8988T (cell line): ENCODE measurements around the gene SOAT2.
"Not testable (repeated sequence)": the region's sequence is repeated elsewhere in the genome, so short reads cannot be mapped to it uniquely, and the experiment has no call there.

ENCODE experiments used
- DNase-seq: peaks from one replicate; pipeline ENCODE4 v3.0.0; 2011

SOAT2 gene

DNA sequence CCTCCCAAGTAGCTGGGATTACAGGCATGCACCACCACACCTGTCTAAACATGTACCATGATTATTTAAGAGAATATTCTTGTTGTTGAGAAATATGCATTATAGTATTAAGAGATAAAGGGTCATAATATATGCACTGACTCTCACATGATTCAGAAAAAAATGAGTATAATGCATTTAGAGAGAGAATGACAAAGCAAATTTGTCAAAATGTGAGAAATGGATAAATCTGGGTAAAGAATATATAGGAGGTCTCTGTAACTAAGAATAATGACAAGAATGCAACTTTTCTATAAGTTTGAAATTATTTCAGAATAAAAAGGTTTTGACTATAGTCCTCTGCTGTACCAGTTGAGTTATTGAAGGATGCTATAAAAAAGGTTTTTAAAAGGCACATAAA is 49.1 kb downstream of the SOAT2 start:
- no peak for DNase-seq

DNA sequence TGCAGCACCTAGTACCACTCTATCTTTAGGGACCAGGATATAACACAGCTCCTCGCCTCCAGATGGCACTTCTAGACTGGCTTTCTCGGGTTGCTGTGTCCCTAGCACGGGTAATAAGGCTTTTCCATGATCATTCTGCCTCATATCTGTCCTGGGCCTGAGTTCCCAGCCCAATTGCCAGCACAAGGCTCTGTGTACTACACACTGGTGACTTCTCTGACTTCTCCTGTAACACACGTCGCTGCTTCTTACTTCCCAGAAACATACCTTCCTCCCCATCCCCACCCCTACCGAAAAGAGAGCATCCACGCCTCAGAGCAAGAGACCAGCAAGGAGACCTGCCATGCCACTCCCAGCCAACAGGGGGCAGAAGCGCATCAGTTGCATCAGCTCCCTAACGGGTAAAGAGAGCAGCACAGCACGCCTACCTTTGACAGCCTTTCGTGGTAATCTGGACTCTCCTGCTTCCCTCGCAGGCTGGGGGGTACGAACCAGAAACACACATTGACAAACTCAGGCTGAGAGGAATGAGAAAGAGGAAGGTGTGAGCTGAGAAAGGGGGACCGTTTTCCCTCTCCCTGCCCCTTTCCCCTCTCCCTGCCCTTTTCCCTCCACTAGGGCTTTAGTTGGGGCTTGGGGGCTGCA is 56.0 kb downstream of the SOAT2 start:
- DNase-seq = peak; percentile 77

DNA sequence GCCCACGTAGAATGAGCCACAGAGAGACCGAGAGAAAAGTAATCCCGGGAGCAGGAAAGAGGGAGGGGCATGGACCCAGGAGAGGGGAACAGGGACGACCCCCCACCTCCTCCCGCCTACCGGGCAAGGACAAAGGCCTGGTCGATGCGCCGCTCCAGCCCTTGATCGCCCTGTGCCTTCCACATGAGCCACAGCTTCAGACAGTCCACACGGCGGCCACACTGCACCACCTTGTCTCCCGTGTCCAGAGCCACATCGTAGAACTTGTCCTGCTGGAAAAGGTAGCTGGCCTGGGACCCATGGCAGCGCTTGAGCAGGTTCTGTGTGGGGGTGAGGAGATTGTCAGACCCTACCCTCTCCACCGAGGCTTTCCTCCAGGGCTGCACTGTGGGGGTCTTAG is 56.7 kb downstream of the SOAT2 start:
- no peak for DNase-seq

- no peak for DNase-seq
Measured at GRCh38 chr12:53160673-53161072, 57.4 kb downstream of the SOAT2 start.

- DNase-seq = no peak
Measured at GRCh38 chr12:53161119-53161911, 58.0 kb downstream of the SOAT2 start.

- DNase-seq = not testable (repeated sequence)
Measured at GRCh38 chr12:53163008-53163407, 59.7 kb downstream of the SOAT2 start.

DNA sequence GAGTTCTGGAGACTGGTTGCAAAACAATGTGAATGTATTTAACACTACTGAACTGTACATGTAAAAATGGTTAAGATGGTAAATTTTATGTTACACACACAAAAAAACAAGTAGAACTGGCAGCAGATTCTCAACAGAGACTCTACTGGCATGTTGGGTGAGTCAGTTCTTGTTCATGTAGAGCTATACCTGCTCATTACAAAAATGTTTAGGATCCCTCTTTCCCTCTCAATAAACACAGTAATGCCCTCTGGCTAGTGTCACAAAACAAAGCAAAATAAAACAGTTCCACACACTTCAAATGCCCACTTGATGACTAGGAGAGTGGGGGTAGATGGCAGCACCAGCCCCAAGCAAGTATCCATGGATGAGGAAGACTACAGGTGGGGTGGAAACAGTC is 63.6 kb downstream of the SOAT2 start:
- DNase-seq = no peak

- DNase-seq = no peak
Measured at GRCh38 chr12:53169644-53170043, 66.4 kb downstream of the SOAT2 start.

DNA sequence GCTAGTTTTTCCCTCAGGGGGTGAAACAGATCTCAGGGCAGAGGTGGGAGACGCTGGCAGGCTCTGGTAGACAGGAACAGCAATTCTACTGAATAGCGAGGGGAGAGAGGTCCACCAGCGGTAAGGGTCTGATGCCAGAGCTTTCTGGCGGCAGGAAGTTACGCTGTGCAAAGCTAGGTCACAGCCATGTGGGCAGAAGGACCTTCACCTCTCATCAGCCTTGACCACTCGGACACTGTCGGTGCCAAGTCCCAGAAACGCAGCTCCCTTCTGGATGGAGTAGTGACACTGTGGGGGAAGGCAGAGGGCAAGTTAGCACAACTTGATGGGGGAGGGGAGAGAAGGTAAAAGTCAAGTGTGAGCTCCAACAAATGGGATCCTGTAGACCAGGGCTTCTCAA is 66.9 kb downstream of the SOAT2 start:
- DNase-seq = no peak

GRCh38 chr12:53170876-53171724 is 67.8 kb downstream of the SOAT2 start:
- no peak for DNase-seq

GRCh38 chr12:53171725-53172329 is 68.5 kb downstream of the SOAT2 start:
- no peak for DNase-seq

GRCh38 chr12:53172352-53172751 is 69.1 kb downstream of the SOAT2 start:
- no peak for DNase-seq

- DNase-seq = no peak
Measured at GRCh38 chr12:53173085-53173715, 69.9 kb downstream of the SOAT2 start.
